BLaER1 (cell line): ENCODE results near the gene SLIT3.

ENCODE experiments used
- H3K27ac ChIP-seq: shearing (Covaris generic); formaldehyde crosslinking; 2 replicates; pipeline ENCODE4 v1.8.1; 2022
- H3K27me3 ChIP-seq: shearing (Covaris generic); formaldehyde crosslinking; 2 replicates; pipeline ENCODE4 v1.8.1; 2022
- H3K36me3 ChIP-seq: shearing (Covaris generic); formaldehyde crosslinking; 2 replicates; pipeline ENCODE4 v1.8.1; 2022
- H3K4me1 ChIP-seq: shearing (Covaris generic); formaldehyde crosslinking; 2 replicates; pipeline ENCODE4 v1.8.1; 2022
- H3K4me2 ChIP-seq: shearing (Covaris generic); formaldehyde crosslinking; 2 replicates; pipeline ENCODE4 v1.8.1; 2022
- H3K4me3 ChIP-seq: shearing (Covaris generic); formaldehyde crosslinking; 2 replicates; pipeline ENCODE4 v1.8.1; 2022
- H3K9ac ChIP-seq: shearing (Covaris generic); formaldehyde crosslinking; 2 replicates; pipeline ENCODE4 v1.8.1; 2022
- H3K9me3 ChIP-seq: shearing (Covaris generic); formaldehyde crosslinking; 2 replicates; pipeline ENCODE4 v1.8.1; 2022
- H4K20me1 ChIP-seq: shearing (Covaris generic); formaldehyde crosslinking; 2 replicates; pipeline ENCODE4 v1.8.1; 2022
- Cebpa-rat ChIP-seq: shearing (Covaris generic); IDR thresholded peaks from 2 replicates; pipeline ENCODE4 v1.8.1; 2022

The SLIT3 gene

GRCh38 chr5:169331292-169331852, 30.4 kb upstream of the SLIT3 start:
- H3K4me3 ChIP-seq: no peak overlapping the region
- H3K9me3 ChIP-seq: no peaks in the 10 kb centered on the region
- no peaks in the 10 kb centered on the region; the same call in 1 of the 2 replicates for H3K27me3 ChIP-seq
- H4K20me1 ChIP-seq: no peaks in the 10 kb centered on the region
- no peak for TF ChIP-seq Cebpa-rat
- H3K4me2 ChIP-seq: no peak overlapping the region
- H3K9ac ChIP-seq: no peak overlapping the region
- H3K4me1 ChIP-seq: no peaks in the 10 kb centered on the region
- no peaks in the 10 kb centered on the region for H3K36me3 ChIP-seq
- H3K27ac ChIP-seq: no peak overlapping the region

GRCh38 chr5:169328401-169328800, 27.5 kb upstream of the SLIT3 start:
- H3K27ac ChIP-seq: no peak overlapping the region
- no peak for TF ChIP-seq Cebpa-rat
- H3K4me1 ChIP-seq: no peaks in the 10 kb centered on the region

GRCh38 chr5:169325273-169325672, 24.3 kb upstream of the SLIT3 start:
- Histone ChIP-seq H3K4me1 (no peaks in the 10 kb centered on the region), H3K27me3 (no peaks in the 10 kb centered on the region), H4K20me1 (no peaks in the 10 kb centered on the region), H3K9me3 (no peaks in the 10 kb centered on the region), H3K4me3 (no peak overlapping the region), H3K36me3 (no peaks in the 10 kb centered on the region), H3K9ac (no peak overlapping the region), H3K4me2 (no peak overlapping the region), H3K27ac (no peak overlapping the region)
- no peak for TF ChIP-seq Cebpa-rat

More at GRCh38 chr5:169328401-169328800, 27.5 kb upstream of the SLIT3 start:
- no peak overlapping the region for H3K4me3 ChIP-seq
- no peaks in the 10 kb centered on the region for H4K20me1 ChIP-seq
- no peak overlapping the region for H3K4me2 ChIP-seq
- H3K27me3 ChIP-seq: no peaks in the 10 kb centered on the region; the same call in 1 of the 2 replicates
- H3K36me3 ChIP-seq: no peaks in the 10 kb centered on the region
- H3K9me3 ChIP-seq: no peaks in the 10 kb centered on the region
- no peak overlapping the region for H3K9ac ChIP-seq

GRCh38 chr5:169318556-169318955, 17.6 kb upstream of the SLIT3 start:
- Histone ChIP-seq H3K4me3 (no peak overlapping the region), H4K20me1 (no peaks in the 10 kb centered on the region), H3K4me2 (no peak overlapping the region), H3K4me1 (no peaks in the 10 kb centered on the region), H3K27ac (no peak overlapping the region), H3K27me3 (no peaks in the 10 kb centered on the region), H3K9me3 (no peaks in the 10 kb centered on the region), H3K9ac (no peak overlapping the region), H3K36me3 (no peaks in the 10 kb centered on the region)
- TF ChIP-seq Cebpa-rat: no peak

- Histone ChIP-seq H3K4me1 (no peaks in the 10 kb centered on the region), H3K4me3 (no peak overlapping the region), H3K36me3 (no peaks in the 10 kb centered on the region), H3K9ac (no peak overlapping the region), H3K9me3 (no peaks in the 10 kb centered on the region), H3K27ac (no peak overlapping the region), H3K4me2 (no peak overlapping the region), H3K27me3 (no peaks in the 10 kb centered on the region), H4K20me1 (no peaks in the 10 kb centered on the region)
- no peak for TF ChIP-seq Cebpa-rat
These were observed 6.7 kb upstream of the SLIT3 start for GRCh38 chr5:169307646-169308045.

- Histone ChIP-seq H3K9me3 (peaks cover 6% of the 10 kb centered on the region), H3K4me2 (no peak overlapping the region), H3K4me3 (no peak overlapping the region), H3K4me1 (no peaks in the 10 kb centered on the region), H4K20me1 (no peaks in the 10 kb centered on the region; the same call in 1 of the 2 replicates), H3K9ac (no peak overlapping the region), H3K27ac (no peak overlapping the region), H3K27me3 (peaks cover 19% of the 10 kb centered on the region), H3K36me3 (no peaks in the 10 kb centered on the region)
- TF ChIP-seq Cebpa-rat: no peak
These were observed 4.4 kb upstream of the SLIT3 start for GRCh38 chr5:169305366-169305765.

GRCh38 chr5:169304175-169304574, 3.2 kb upstream of the SLIT3 start:
- Histone ChIP-seq H3K4me1 (no peaks in the 10 kb centered on the region), H3K36me3 (no peaks in the 10 kb centered on the region), H3K4me3 (no peak overlapping the region), H3K4me2 (no peak overlapping the region), H3K27me3 (peaks cover 31% of the 10 kb centered on the region), H4K20me1 (no peaks in the 10 kb centered on the region; the same call in 1 of the 2 replicates), H3K9ac (no peak overlapping the region), H3K27ac (no peak overlapping the region), H3K9me3 (peaks cover 10% of the 10 kb centered on the region)
- no peak for TF ChIP-seq Cebpa-rat

GRCh38 chr5:169303119-169303515, 2.2 kb upstream of the SLIT3 start:
- no peak for TF ChIP-seq Cebpa-rat
- Histone ChIP-seq H3K4me3 (no peak overlapping the region), H3K27ac (no peak overlapping the region), H3K4me2 (no peak overlapping the region), H3K27me3 (peaks cover 35% of the 10 kb centered on the region), H3K9me3 (peaks cover 10% of the 10 kb centered on the region), H3K9ac (no peak overlapping the region), H3K4me1 (no peaks in the 10 kb centered on the region), H4K20me1 (no peaks in the 10 kb centered on the region; the same call in 1 of the 2 replicates), H3K36me3 (no peaks in the 10 kb centered on the region)

- Histone ChIP-seq H3K36me3 (no peaks in the 10 kb centered on the region), H3K4me3 (no peak overlapping the region), H4K20me1 (no peaks in the 10 kb centered on the region; the same call in 1 of the 2 replicates), H3K27ac (no peak overlapping the region), H3K27me3 (peaks cover 35% of the 10 kb centered on the region), H3K4me2 (peak overlapping the region; percentile 12; the same call in 1 of the 2 replicates), H3K9me3 (peaks cover 10% of the 10 kb centered on the region), H3K4me1 (no peaks in the 10 kb centered on the region), H3K9ac (no peak overlapping the region)
- TF ChIP-seq Cebpa-rat: no peak
These were observed 1.7 kb upstream of the SLIT3 start for GRCh38 chr5:169302491-169303118.

GRCh38 chr5:169301986-169302385, 1.0 kb upstream of the SLIT3 start:
- TF ChIP-seq Cebpa-rat: no peak
- Histone ChIP-seq H3K4me2 (no peak overlapping the region; the same call in 1 of the 2 replicates), H3K27ac (no peak overlapping the region), H3K4me3 (no peak overlapping the region), H4K20me1 (no peaks in the 10 kb centered on the region; the same call in 1 of the 2 replicates), H3K36me3 (no peaks in the 10 kb centered on the region), H3K9ac (no peak overlapping the region), H3K27me3 (peaks cover 35% of the 10 kb centered on the region), H3K4me1 (no peaks in the 10 kb centered on the region), H3K9me3 (peaks cover 10% of the 10 kb centered on the region)
